Neural progenitor cell (in vitro differentiated cells): ENCODE data around the gene SRRD. TPM values are rescaled to one million over a fixed set of nuclear protein-coding genes. Genes with fewer than 3 reads are reported as not detected.

ENCODE experiments used
- DNase-seq: peaks from one replicate; pipeline ENCODE4 v3.0.0-alpha.2; 2016; ENCODE audit warnings: low spot score
- H2AFZ ChIP-seq: fragments of 200-600 bp; sonication (generic); replicated peaks from 2 replicates; pipeline ENCODE4 v1.6.1; 2016; ENCODE audit warnings: antibody characterized with exemption
- H3F3A ChIP-seq: fragments of 200-600 bp; sonication (generic); 2 replicates; pipeline ENCODE4 v1.6.1; 2016; ENCODE audit warnings: antibody characterized with exemption, low read depth
- H3K27ac ChIP-seq: fragments of 200-600 bp; sonication (generic); 2 replicates; pipeline ENCODE4 v1.5.1; 2016; ENCODE audit warnings: mild to moderate bottlenecking
- H3K27me3 ChIP-seq: fragments of 200-600 bp; sonication (generic); 2 replicates; pipeline ENCODE4 v1.6.1; 2016; ENCODE audit warnings: mild to moderate bottlenecking, moderate library complexity
- H3K36me3 ChIP-seq: fragments of 200-600 bp; sonication (generic); 2 replicates; pipeline ENCODE4 v1.5.1; 2016
- H3K4me1 ChIP-seq: fragments of 200-600 bp; sonication (generic); 2 replicates; pipeline ENCODE4 v1.6.1; 2016; ENCODE audit warnings: mixed run types
- H3K4me2 ChIP-seq: fragments of 200-600 bp; sonication (generic); 2 replicates; pipeline ENCODE4 v1.6.1; 2016
- H3K4me3 ChIP-seq: fragments of 200-600 bp; sonication (generic); 2 replicates; pipeline ENCODE4 v1.5.1; 2016
- H3K79me2 ChIP-seq: fragments of 200-600 bp; sonication (generic); 2 replicates; pipeline ENCODE4 v1.6.1; 2016; ENCODE audit warnings: low read depth
- H3K9ac ChIP-seq: fragments of 200-600 bp; sonication (generic); 2 replicates; pipeline ENCODE4 v1.6.1; 2016
- H3K9me3 ChIP-seq: fragments of 200-600 bp; sonication (generic); 2 replicates; pipeline ENCODE4 v1.5.1; 2016; ENCODE audit warnings: low read depth
- H4K20me1 ChIP-seq: fragments of 200-600 bp; sonication (generic); 2 replicates; pipeline ENCODE4 v1.6.1; 2016; ENCODE audit warnings: low read depth
- H3K27ac Mint-ChIP-seq: 3 replicates; pipeline ENCODE4 v1.8.0; 2021; ENCODE audit warnings: mixed read lengths
- H3K27me3 Mint-ChIP-seq: 2 replicates; pipeline ENCODE4 v1.8.0; 2022; ENCODE audit warnings: low read depth, mild to moderate bottlenecking, inconsistent platforms, moderate library complexity, mixed read lengths; ENCODE audit not compliant: insufficient read depth
- H3K36me3 Mint-ChIP-seq: 3 replicates; pipeline ENCODE4 v1.8.0; 2021; ENCODE audit warnings: mixed read lengths
- H3K4me1 Mint-ChIP-seq: 3 replicates; pipeline ENCODE4 v1.8.0; 2021; ENCODE audit warnings: mixed read lengths
- H3K4me3 Mint-ChIP-seq: 3 replicates; pipeline ENCODE4 v1.8.0; 2021; ENCODE audit warnings: mild to moderate bottlenecking, moderate library complexity, mixed read lengths
- H3K9me3 Mint-ChIP-seq: 3 replicates; pipeline ENCODE4 v1.8.0; 2020; ENCODE audit warnings: mixed read lengths
- CTCF ChIP-seq: fragments of 200-600 bp; sonication (generic); IDR thresholded peaks from 2 replicates; pipeline ENCODE4 v1.5.1; 2017; ENCODE audit warnings: antibody characterized with exemption, mild to moderate bottlenecking
- EZH2 ChIP-seq: fragments of 200-600 bp; sonication (generic); IDR thresholded peaks from 2 replicates; pipeline ENCODE4 v1.6.1; 2017; ENCODE audit warnings: antibody characterized with exemption, mild to moderate bottlenecking, moderate library complexity
- EZH2phosphoT487 ChIP-seq: fragments of 200-600 bp; sonication (generic); IDR thresholded peaks from 2 replicates; pipeline ENCODE4 v1.6.1; 2017; ENCODE audit warnings: antibody characterized with exemption
- total RNA-seq: library from RNA; depleted of rRNA; stranded (reverse); fragments of >200 nt; gene quantifications from 2 replicates; pipeline ENCODE4 v1.2.3, GENCODE V29; 2015; ENCODE audit warnings: low replicate concordance

SRRD gene
- total RNA-seq, 1 donor from 2014 or later = 36.0 TPM

GRCh38 chr22:26446808-26447515 lies 36.7 kb upstream of the SRRD start:
- no peak overlapping the region for H2AFZ ChIP-seq
- Mint-ChIP-seq H3K27me3 (peaks cover 2% of the 10 kb centered on the region), H3K36me3 (peaks cover 12% of the 10 kb centered on the region), H3K4me3 (peak overlapping the region; percentile 69), H3K9me3 (no peaks in the 10 kb centered on the region), H3K27ac (peak overlapping the region; percentile 53), H3K4me1 (peaks cover 13% of the 10 kb centered on the region)
- no peaks in the 10 kb centered on the region for H4K20me1 ChIP-seq
- DNase-seq = no peak
- no peaks in the 10 kb centered on the region for H3F3A ChIP-seq
- no peaks in the 10 kb centered on the region for H3K79me2 ChIP-seq
- H3K9ac ChIP-seq = peak overlapping the region; percentile 27
- no peak overlapping the region for H3K4me3 ChIP-seq
- no peak overlapping the region for H3K27ac ChIP-seq
- TF ChIP-seq CTCF = no peak
- no peak overlapping the region for H3K4me2 ChIP-seq
- no peaks in the 10 kb centered on the region for H3K9me3 ChIP-seq
- no peaks in the 10 kb centered on the region for H3K4me1 ChIP-seq
- no peaks in the 10 kb centered on the region for H3K27me3 ChIP-seq
- no peaks in the 10 kb centered on the region for H3K36me3 ChIP-seq

DNA sequence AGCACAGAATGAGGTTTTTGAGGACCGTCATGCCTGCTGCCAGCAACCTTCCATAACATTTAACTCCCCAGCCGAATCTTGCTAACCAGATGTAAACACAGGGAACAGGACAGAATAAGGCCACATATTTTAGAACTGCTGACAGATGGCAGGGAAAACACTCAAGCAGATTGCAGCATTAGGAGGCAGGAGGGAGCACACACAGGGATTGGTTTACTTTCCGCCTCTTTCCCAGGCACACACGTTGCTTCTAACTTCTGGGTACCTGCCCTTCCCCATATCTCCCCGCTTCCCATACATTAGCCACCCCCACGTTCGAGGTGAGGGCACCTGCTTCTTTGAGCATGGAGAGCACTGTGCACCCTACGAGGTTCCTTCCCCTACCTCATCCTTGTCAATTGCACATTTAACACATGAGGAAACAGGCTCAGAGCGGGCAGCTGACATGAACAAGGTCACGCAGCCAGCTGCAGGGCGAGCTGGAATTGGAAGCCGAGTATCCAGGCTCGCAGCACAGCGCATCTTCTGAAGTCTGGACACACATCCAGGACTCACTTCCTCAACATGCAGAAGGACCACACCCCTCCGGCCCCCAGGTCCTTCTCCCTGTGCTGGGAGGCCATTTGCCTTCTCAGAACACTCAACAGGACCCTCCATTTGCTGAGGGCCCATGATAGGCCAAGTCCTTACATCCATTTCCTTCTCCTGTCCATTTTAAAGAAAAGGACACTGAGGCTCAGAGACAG lies 35.9 kb upstream of the SRRD start:
- no peaks in the 10 kb centered on the region for H3K9me3 ChIP-seq
- no peaks in the 10 kb centered on the region for H3K36me3 ChIP-seq
- Mint-ChIP-seq H3K27me3 (peaks cover 2% of the 10 kb centered on the region), H3K9me3 (no peaks in the 10 kb centered on the region), H3K4me3 (no peak overlapping the region), H3K4me1 (peaks cover 13% of the 10 kb centered on the region), H3K36me3 (peaks cover 17% of the 10 kb centered on the region), H3K27ac (no peak overlapping the region)
- no peaks in the 10 kb centered on the region for H3F3A ChIP-seq
- DNase-seq = no peak
- H3K4me2 ChIP-seq = no peak overlapping the region
- TF ChIP-seq EZH2phosphoT487 = no peak
- TF ChIP-seq CTCF = no peak
- TF ChIP-seq EZH2 = no peak
- no peaks in the 10 kb centered on the region for H4K20me1 ChIP-seq
- H3K4me1 ChIP-seq = no peaks in the 10 kb centered on the region
- peak overlapping the region; percentile 27 for H3K9ac ChIP-seq
- no peak overlapping the region for H3K27ac ChIP-seq
- H3K27me3 ChIP-seq = no peaks in the 10 kb centered on the region
- H3K4me3 ChIP-seq = no peak overlapping the region
- no peak overlapping the region for H2AFZ ChIP-seq
- no peaks in the 10 kb centered on the region for H3K79me2 ChIP-seq

- Histone ChIP-seq H3K4me2 (no peak overlapping the region), H2AFZ (no peak overlapping the region), H3K27ac (no peak overlapping the region), H3K36me3 (no peaks in the 10 kb centered on the region), H4K20me1 (no peaks in the 10 kb centered on the region), H3K27me3 (no peaks in the 10 kb centered on the region), H3K4me1 (no peaks in the 10 kb centered on the region), H3K9ac (no peak overlapping the region), H3F3A (no peaks in the 10 kb centered on the region), H3K79me2 (no peaks in the 10 kb centered on the region), H3K4me3 (no peak overlapping the region), H3K9me3 (no peaks in the 10 kb centered on the region)
- Mint-ChIP-seq H3K27me3 (peaks cover 2% of the 10 kb centered on the region), H3K36me3 (peaks cover 17% of the 10 kb centered on the region), H3K4me1 (peaks cover 13% of the 10 kb centered on the region), H3K9me3 (no peaks in the 10 kb centered on the region), H3K27ac (peak overlapping the region; percentile 54), H3K4me3 (no peak overlapping the region)
- no peak for TF ChIP-seq EZH2phosphoT487
- no peak for TF ChIP-seq EZH2
- no peak for TF ChIP-seq CTCF
- no peak for DNase-seq
Observed at GRCh38 chr22:26448334-26448733, 35.3 kb upstream of the SRRD start.
